Mesothelial cell of epicardium (in vitro differentiated cells): Measurements from ENCODE around the gene RNF213. TPM values are rescaled to one million over a fixed set of nuclear protein-coding genes. Genes with fewer than 3 reads are reported as not detected.

Experiments
- DNase-seq, 2 experiments: peaks; one replicate each; pipeline ENCODE4 v3.0.0; 2021; ENCODE audit warnings: low spot score in 2 of 2; ENCODE audit not compliant: unreplicated experiment in 2 of 2
- H3K27ac Mint-ChIP-seq: 2 replicates; pipeline ENCODE4 v1.8.0; 2021; ENCODE audit warnings: mixed read lengths
- H3K27me3 Mint-ChIP-seq: 2 replicates; pipeline ENCODE4 v1.8.0; 2021; ENCODE audit warnings: low read depth, mixed read lengths
- H3K36me3 Mint-ChIP-seq: 2 replicates; pipeline ENCODE4 v1.8.0; 2021; ENCODE audit warnings: mixed read lengths
- H3K4me1 Mint-ChIP-seq: 2 replicates; pipeline ENCODE4 v1.8.0; 2021; ENCODE audit warnings: mixed read lengths
- H3K4me3 Mint-ChIP-seq: 2 replicates; pipeline ENCODE4 v1.8.0; 2021; ENCODE audit warnings: mild to moderate bottlenecking, moderate library complexity, mixed read lengths
- H3K9me3 Mint-ChIP-seq: 2 replicates; pipeline ENCODE4 v1.8.0; 2021; ENCODE audit warnings: mixed read lengths
- total RNA-seq: library from RNA; stranded (reverse); gene quantifications from 3 replicates; pipeline ENCODE4 v1.2.1, GENCODE V29; 2021
- TF ChIP-seq, protein P1 (sequence below): fragments of 200-600 bp; sonication (generic); IDR thresholded peaks from one replicate; pipeline ENCODE4 v1.5.0; 2021; ENCODE audit warnings: antibody characterized with exemption; ENCODE audit not compliant: unreplicated experiment

RNF213 gene
- total RNA-seq, 1 donor from 2014 or later = 76.7 TPM

DNA sequence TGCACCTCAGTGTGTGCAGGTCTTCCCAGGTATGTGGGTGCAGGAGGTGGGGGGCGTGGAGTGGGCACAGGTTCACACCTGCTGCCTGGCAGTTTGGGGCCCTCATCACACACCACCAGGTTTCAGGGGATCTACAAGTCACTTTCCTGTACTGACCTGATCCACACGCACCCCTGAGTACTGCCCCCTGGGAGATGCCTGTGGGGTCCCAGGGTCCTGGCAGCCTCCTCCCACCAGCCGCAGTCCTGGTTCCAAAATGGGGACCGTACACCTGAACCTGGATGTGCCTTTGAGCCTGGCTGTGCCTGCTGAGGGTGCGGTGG lies 25.9 kb downstream of the RNF213 start:
- no peak overlapping the region for H3K27ac Mint-ChIP-seq
- no peaks in the 10 kb centered on the region for H3K4me1 Mint-ChIP-seq
- TF ChIP-seq, protein P1, sequence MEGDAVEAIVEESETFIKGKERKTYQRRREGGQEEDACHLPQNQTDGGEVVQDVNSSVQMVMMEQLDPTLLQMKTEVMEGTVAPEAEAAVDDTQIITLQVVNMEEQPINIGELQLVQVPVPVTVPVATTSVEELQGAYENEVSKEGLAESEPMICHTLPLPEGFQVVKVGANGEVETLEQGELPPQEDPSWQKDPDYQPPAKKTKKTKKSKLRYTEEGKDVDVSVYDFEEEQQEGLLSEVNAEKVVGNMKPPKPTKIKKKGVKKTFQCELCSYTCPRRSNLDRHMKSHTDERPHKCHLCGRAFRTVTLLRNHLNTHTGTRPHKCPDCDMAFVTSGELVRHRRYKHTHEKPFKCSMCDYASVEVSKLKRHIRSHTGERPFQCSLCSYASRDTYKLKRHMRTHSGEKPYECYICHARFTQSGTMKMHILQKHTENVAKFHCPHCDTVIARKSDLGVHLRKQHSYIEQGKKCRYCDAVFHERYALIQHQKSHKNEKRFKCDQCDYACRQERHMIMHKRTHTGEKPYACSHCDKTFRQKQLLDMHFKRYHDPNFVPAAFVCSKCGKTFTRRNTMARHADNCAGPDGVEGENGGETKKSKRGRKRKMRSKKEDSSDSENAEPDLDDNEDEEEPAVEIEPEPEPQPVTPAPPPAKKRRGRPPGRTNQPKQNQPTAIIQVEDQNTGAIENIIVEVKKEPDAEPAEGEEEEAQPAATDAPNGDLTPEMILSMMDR = no peak
- H3K9me3 Mint-ChIP-seq = no peaks in the 10 kb centered on the region
- H3K27me3 Mint-ChIP-seq = no peaks in the 10 kb centered on the region
- peaks cover 15% of the 10 kb centered on the region for H3K36me3 Mint-ChIP-seq
- H3K4me3 Mint-ChIP-seq = no peak overlapping the region
- no peak for DNase-seq

DNA sequence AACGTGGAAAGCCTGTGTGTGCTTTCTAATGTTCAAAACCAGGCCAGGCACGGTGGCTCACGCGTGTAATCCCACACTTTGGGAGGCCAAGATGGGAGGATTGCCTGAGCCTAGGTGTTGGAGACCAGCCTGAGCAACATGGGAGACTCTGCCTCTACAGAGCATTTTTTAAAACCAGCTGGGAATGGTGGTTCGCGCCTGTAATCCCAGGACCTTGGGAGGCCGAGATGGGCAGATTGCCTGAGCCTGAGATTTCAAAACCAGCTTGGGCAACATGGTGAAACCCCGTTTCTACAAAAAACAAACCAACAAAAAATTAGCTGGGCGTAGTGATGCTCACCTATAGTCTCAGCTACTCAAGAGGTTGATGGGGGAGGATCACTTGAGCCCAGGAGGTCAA lies 26.4 kb downstream of the RNF213 start:
- H3K27ac Mint-ChIP-seq = no peak overlapping the region
- H3K36me3 Mint-ChIP-seq = peaks cover 19% of the 10 kb centered on the region
- no peak overlapping the region for H3K4me3 Mint-ChIP-seq
- H3K4me1 Mint-ChIP-seq = no peaks in the 10 kb centered on the region
- DNase-seq = no peak
- no peaks in the 10 kb centered on the region for H3K9me3 Mint-ChIP-seq
- no peaks in the 10 kb centered on the region for H3K27me3 Mint-ChIP-seq
- TF ChIP-seq, protein P1 = no peak

DNA sequence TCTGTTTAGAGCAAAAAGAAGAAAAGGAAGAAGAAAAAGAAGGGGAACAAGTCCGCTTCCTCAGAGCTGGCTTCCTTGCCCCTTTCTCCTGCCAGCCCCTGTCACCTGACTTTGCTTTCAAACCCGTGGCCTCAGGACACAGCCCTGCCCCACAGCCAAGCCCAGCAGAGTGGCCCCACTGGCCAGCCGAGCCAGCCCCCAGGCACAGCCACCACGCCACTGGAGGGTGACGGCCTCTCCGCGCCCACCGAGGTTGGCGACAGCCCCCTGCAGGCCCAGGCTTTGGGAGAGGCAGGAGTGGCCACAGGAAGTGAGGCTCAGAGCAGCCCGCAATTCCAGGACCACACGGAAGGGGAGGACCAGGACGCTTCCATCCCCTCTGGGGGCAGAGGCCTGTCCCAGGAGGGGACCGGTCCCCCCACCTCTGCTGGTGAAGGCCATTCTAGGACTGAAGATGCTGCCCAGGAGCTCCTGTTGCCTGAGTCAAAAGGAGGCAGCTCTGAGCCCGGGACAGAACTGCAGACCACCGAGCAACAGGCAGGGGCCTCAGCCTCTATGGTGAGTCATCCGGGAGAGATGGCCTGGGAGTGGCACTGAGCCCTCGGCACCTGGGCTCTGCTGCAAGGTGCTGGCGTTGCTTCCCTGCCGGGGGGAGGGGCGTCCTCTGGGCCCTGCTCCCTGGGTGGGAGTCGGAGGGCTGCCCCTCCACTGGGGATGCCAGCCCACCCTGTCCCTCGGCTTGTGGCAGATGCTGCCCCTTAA lies 27.3 kb downstream of the RNF213 start:
- no peak overlapping the region for H3K27ac Mint-ChIP-seq
- H3K9me3 Mint-ChIP-seq = no peaks in the 10 kb centered on the region
- TF ChIP-seq, protein P1 = no peak
- H3K4me1 Mint-ChIP-seq = no peaks in the 10 kb centered on the region
- H3K4me3 Mint-ChIP-seq = no peak overlapping the region
- DNase-seq = no peak
- peaks cover 21% of the 10 kb centered on the region for H3K36me3 Mint-ChIP-seq
- no peaks in the 10 kb centered on the region for H3K27me3 Mint-ChIP-seq

DNA sequence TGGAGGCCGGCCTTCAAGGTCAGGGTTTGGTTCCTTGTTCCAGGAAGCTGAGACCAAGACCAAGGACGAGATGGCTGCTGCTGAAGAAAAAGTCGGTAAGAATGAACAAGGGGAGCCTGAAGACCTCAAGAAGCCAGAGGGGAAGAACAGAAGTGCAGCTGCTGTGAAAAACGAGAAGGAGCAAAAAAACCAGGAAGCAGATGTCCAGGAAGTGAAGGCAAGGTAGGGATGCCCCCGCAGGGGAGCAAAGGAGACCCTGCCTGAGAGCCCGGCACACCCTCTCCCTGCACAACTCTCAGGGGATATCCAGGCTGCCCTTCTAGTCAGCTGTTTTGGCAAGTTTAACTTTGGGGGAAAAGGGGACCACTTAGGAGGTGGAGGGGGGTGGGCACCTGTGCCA lies 29.0 kb downstream of the RNF213 start:
- TF ChIP-seq, protein P1 = no peak

DNA sequence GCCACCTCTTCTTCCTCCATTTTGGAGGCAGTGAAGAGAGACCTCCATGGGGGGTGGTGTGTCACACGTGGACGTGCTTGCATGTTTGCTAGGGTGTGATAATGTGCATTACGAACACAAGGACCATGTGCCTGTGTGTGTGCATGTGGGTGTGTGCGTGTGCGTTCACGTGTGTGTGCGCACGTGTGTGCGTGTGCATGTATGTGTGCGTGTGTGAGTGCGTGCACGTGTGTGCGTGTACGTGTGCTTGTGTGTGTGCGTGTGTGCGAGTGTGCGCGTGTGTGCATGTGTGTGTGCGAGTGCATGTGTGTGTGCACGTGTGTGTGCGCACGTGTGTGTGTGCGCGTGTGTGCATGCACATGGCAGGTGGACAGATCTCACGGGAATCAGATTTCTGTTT lies 29.5 kb downstream of the RNF213 start:
- TF ChIP-seq, protein P1 = no peak
- H3K27ac Mint-ChIP-seq = no peak overlapping the region

More for the DNA sequence above, 29.0 kb downstream of the RNF213 start:
- no peak overlapping the region for H3K4me3 Mint-ChIP-seq
- no peaks in the 10 kb centered on the region for H3K27me3 Mint-ChIP-seq
- H3K27ac Mint-ChIP-seq = no peak overlapping the region
- no peaks in the 10 kb centered on the region for H3K4me1 Mint-ChIP-seq
- H3K36me3 Mint-ChIP-seq = peaks cover 26% of the 10 kb centered on the region
- DNase-seq = no peak
- H3K9me3 Mint-ChIP-seq = no peaks in the 10 kb centered on the region

More for the DNA sequence above, 29.5 kb downstream of the RNF213 start:
- H3K4me1 Mint-ChIP-seq = no peaks in the 10 kb centered on the region
- no peaks in the 10 kb centered on the region for H3K9me3 Mint-ChIP-seq
- DNase-seq = no peak
- no peaks in the 10 kb centered on the region for H3K27me3 Mint-ChIP-seq
- no peak overlapping the region for H3K4me3 Mint-ChIP-seq
- peaks cover 25% of the 10 kb centered on the region for H3K36me3 Mint-ChIP-seq
